Activated CD4-positive, alpha-beta T cell treated with anti-CD3 and anti-CD28 coated beads, Interleukin-2, amount 10 ng/mL, durations not matched to agents 7 days and 5 days (primary cell): ENCODE data around the gene PIK3C2G. TPM values are rescaled to one million over a fixed set of nuclear protein-coding genes. Genes with fewer than 3 reads are reported as not detected.

Source experiments
- CTCF ChIA-PET: fragments of 350-600 bp; sonication (Branson Sonifier 250); formaldehyde crosslinking; loops from one replicate; lab custom pipeline; 2021; ENCODE audit warnings: antibody characterized with exemption; lab: Charles Lee
- POLR2A ChIA-PET: fragments of 350-600 bp; sonication (Branson Sonifier 250); formaldehyde crosslinking; loops from one replicate; lab custom pipeline; 2021; ENCODE audit warnings: antibody characterized with exemption; lab: Charles Lee
- DNase-seq: peaks from one replicate; pipeline ENCODE4 v3.0.0-alpha.2; 2020
- H3K27ac Mint-ChIP-seq: one replicate; pipeline ENCODE4 v1.8.0; 2021; ENCODE audit warnings: mild to moderate bottlenecking, moderate library complexity, mixed read lengths
- H3K27me3 Mint-ChIP-seq: one replicate; pipeline ENCODE4 v1.8.0; 2021; ENCODE audit warnings: mixed read lengths
- H3K36me3 Mint-ChIP-seq: one replicate; pipeline ENCODE4 v1.8.0; 2021; ENCODE audit warnings: low read depth, mixed read lengths
- H3K4me1 Mint-ChIP-seq: one replicate; pipeline ENCODE4 v1.8.0; 2021; ENCODE audit warnings: mixed read lengths
- H3K4me3 Mint-ChIP-seq: one replicate; pipeline ENCODE4 v1.8.0; 2021; ENCODE audit warnings: mild to moderate bottlenecking, moderate library complexity, mixed read lengths
- H3K9me3 Mint-ChIP-seq: one replicate; pipeline ENCODE4 v1.8.0; 2021; ENCODE audit warnings: mixed read lengths
- total RNA-seq, 2 experiments: library from RNA; stranded (reverse); gene quantifications; one replicate each; pipeline ENCODE4 v1.2.3, GENCODE V29; 2021

PIK3C2G gene
- total RNA-seq, 2 experiments from 2014 or later = not detected

GRCh38 chr12:18416412-18416811, 155.1 kb downstream of the PIK3C2G start:
- H3K36me3 Mint-ChIP-seq = no peaks in the 10 kb centered on the region
- no peak for DNase-seq
- ChIA-PET CTCF (interaction anchor here (1.0 kb wide), 1 partner anchor 39 kb away, joined by 3 read pairs; no protein-coding TSS in a partner anchor), POLR2A (no interaction called here)
- peaks cover 2% of the 10 kb centered on the region for H3K9me3 Mint-ChIP-seq
- no peak overlapping the region for H3K27ac Mint-ChIP-seq
- H3K4me3 Mint-ChIP-seq = no peak overlapping the region
- no peaks in the 10 kb centered on the region for H3K27me3 Mint-ChIP-seq
- no peaks in the 10 kb centered on the region for H3K4me1 Mint-ChIP-seq

- DNase-seq = no peak
- ChIA-PET CTCF (no interaction called here), POLR2A (no interaction called here)
- Mint-ChIP-seq H3K4me1 (no peaks in the 10 kb centered on the region), H3K36me3 (no peaks in the 10 kb centered on the region), H3K4me3 (no peak overlapping the region), H3K27ac (no peak overlapping the region), H3K27me3 (no peaks in the 10 kb centered on the region), H3K9me3 (peaks cover 2% of the 10 kb centered on the region)
Observed at GRCh38 chr12:18419311-18419710, 158.0 kb downstream of the PIK3C2G start.

DNA sequence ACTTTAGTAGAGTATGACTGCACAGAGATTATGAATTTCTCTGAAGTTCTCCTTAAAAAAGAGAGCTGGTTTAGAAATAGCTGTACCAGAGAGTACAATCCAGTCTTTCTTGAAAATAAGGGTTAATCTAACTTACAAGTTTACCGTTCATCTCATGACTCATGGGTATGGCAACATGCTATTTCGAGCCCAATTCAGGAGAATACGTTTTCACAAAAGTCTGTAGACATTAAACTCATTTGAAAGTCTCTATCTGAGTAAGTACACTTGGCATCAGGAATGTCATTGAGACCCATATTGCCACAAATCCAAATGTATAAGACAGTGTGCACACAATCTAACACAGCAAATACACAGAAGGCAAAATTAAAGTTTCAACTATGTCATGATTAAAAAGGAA, 160.5 kb downstream of the PIK3C2G start:
- Mint-ChIP-seq H3K9me3 (no peaks in the 10 kb centered on the region), H3K36me3 (no peaks in the 10 kb centered on the region), H3K4me1 (no peaks in the 10 kb centered on the region), H3K4me3 (no peak overlapping the region), H3K27me3 (no peaks in the 10 kb centered on the region), H3K27ac (no peak overlapping the region)
- no peak for DNase-seq
- CTCF ChIA-PET = no interaction called here
- POLR2A ChIA-PET = no interaction called here

DNA sequence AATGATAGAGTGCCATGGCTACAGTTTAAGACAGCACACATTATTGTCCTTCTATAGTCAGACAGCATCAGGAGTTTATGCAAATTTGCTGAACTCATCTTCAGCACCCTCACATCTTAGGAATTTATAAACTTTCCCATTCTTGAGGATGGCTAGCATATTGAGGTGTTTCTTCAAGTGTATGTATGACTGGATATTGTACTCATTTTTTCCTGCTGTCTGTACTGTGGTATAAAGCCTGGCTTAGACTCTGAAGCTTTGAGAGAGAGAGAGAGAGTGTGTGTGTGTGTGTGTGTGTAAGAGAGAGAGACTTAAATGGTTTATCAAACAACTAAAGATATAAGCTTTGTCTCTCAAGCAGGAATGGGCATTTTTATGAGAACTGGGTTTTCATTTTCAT, 161.6 kb downstream of the PIK3C2G start:
- CTCF ChIA-PET = no interaction called here
- POLR2A ChIA-PET = no interaction called here
- no peak for DNase-seq
- no peaks in the 10 kb centered on the region for H3K27me3 Mint-ChIP-seq
- H3K4me3 Mint-ChIP-seq = no peak overlapping the region
- no peaks in the 10 kb centered on the region for H3K4me1 Mint-ChIP-seq
- H3K27ac Mint-ChIP-seq = no peak overlapping the region
- H3K36me3 Mint-ChIP-seq = no peaks in the 10 kb centered on the region
- H3K9me3 Mint-ChIP-seq = no peaks in the 10 kb centered on the region

DNA sequence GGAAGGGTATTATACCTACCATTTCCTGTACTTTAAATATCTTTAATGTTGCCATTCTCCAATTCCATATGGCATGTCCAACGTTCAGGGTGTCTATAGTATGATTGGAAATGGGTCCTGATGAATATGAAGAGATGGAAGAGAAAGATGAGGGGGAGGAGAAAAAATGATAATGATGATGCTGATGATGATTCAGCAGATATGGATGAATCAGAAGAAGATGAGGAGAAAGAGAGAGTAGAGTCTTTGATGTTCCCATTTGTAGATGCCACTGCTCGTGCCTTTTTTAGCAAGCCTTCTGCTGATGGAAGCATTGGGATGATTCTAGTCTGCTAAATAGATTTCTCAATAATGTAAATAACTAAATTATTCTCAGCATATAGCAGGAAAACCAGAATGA, 163.5 kb downstream of the PIK3C2G start:
- H3K36me3 Mint-ChIP-seq = no peaks in the 10 kb centered on the region
- no peaks in the 10 kb centered on the region for H3K4me1 Mint-ChIP-seq
- H3K4me3 Mint-ChIP-seq = no peak overlapping the region
- no peak overlapping the region for H3K27ac Mint-ChIP-seq
- no peaks in the 10 kb centered on the region for H3K27me3 Mint-ChIP-seq
- peaks cover 2% of the 10 kb centered on the region for H3K9me3 Mint-ChIP-seq
- no peak for DNase-seq
- POLR2A ChIA-PET = no interaction called here
- CTCF ChIA-PET = no interaction called here

DNA sequence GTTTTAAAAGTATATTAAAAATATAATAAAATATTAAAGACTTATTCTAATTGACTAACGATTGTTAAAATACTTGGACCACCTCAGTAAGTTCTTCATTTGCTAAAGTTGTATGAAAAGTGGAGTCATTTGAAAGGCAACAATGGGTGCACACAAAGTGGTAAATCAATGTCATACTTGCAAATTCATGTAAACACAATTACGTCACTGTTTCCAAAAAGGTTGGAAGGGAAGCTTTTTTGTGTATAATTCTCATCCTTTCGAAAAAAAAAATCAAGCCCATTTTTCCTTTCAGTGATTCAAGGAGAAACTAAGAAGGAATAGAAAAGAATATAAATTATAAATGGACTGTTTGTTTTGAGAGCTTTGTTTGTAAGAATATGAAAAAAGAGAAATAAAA, 166.2 kb downstream of the PIK3C2G start:
- no peaks in the 10 kb centered on the region for H3K27me3 Mint-ChIP-seq
- H3K4me1 Mint-ChIP-seq = no peaks in the 10 kb centered on the region
- POLR2A ChIA-PET = no interaction called here
- H3K36me3 Mint-ChIP-seq = no peaks in the 10 kb centered on the region
- H3K9me3 Mint-ChIP-seq = peaks cover 2% of the 10 kb centered on the region
- H3K4me3 Mint-ChIP-seq = no peak overlapping the region
- no peak for DNase-seq
- no peak overlapping the region for H3K27ac Mint-ChIP-seq
- CTCF ChIA-PET = interaction anchor here (0.7 kb wide), 1 partner anchor 516 kb away, joined by 3 read pairs; no protein-coding TSS in a partner anchor

GRCh38 chr12:18428416-18428815, 167.1 kb downstream of the PIK3C2G start:
- no peaks in the 10 kb centered on the region for H3K36me3 Mint-ChIP-seq
- DNase-seq = no peak
- ChIA-PET CTCF (interaction anchor here (0.7 kb wide), 1 partner anchor 515 kb away, joined by 3 read pairs; no protein-coding TSS in a partner anchor), POLR2A (no interaction called here)
- H3K27me3 Mint-ChIP-seq = no peaks in the 10 kb centered on the region
- no peak overlapping the region for H3K4me3 Mint-ChIP-seq
- H3K9me3 Mint-ChIP-seq = peaks cover 2% of the 10 kb centered on the region
- H3K27ac Mint-ChIP-seq = no peak overlapping the region
- H3K4me1 Mint-ChIP-seq = no peaks in the 10 kb centered on the region

DNA sequence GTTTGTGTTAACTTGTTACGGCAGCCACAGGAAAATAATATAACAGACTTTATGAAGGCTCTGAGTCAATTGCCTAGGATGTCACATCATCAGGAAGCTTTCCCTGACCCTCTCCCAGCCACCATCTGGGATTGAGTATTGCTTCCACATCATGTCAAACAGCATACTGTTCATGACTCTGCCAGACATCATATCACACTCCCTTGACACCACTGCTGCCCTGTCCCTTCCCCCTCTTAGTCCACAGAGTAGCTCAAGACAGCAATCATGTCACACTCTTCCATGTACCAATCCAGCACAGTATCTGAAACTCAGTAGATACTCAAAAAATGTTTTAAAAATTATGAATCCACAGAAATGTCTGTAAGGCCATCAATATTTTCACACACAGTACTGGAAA, 168.0 kb downstream of the PIK3C2G start:
- CTCF ChIA-PET = no interaction called here
- Mint-ChIP-seq H3K27ac (no peak overlapping the region), H3K27me3 (no peaks in the 10 kb centered on the region), H3K9me3 (peaks cover 2% of the 10 kb centered on the region), H3K4me3 (no peak overlapping the region), H3K36me3 (no peaks in the 10 kb centered on the region), H3K4me1 (no peaks in the 10 kb centered on the region)
- DNase-seq = no peak
- POLR2A ChIA-PET = no interaction called here

- H3K27me3 Mint-ChIP-seq = no peaks in the 10 kb centered on the region
- H3K4me3 Mint-ChIP-seq = no peak overlapping the region
- peaks cover 2% of the 10 kb centered on the region for H3K9me3 Mint-ChIP-seq
- POLR2A ChIA-PET = no interaction called here
- H3K36me3 Mint-ChIP-seq = no peaks in the 10 kb centered on the region
- CTCF ChIA-PET = no interaction called here
- H3K4me1 Mint-ChIP-seq = no peaks in the 10 kb centered on the region
- no peak for DNase-seq
- H3K27ac Mint-ChIP-seq = no peak overlapping the region
Observed at GRCh38 chr12:18430425-18431048, 169.2 kb downstream of the PIK3C2G start.

DNA sequence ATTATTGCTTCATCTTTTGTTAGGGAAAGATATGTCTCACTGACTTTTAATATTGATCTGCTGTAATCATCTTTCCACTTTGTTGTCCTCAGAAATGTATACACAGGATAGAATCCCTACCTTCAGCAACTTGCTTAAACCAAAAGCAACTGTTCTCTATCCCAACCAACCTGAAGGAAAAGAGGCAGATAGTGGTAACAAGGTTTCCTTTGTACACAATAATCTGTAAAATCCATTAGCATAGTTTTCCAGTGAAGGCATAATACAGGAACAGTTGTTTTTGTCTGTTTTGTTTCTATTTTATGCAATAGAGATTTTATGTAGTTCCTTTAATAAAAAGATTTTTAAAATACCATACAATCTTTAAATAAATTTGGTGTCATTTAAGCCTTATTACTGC, 170.5 kb downstream of the PIK3C2G start:
- CTCF ChIA-PET = no interaction called here
- Mint-ChIP-seq H3K27ac (no peak overlapping the region), H3K9me3 (peaks cover 2% of the 10 kb centered on the region), H3K27me3 (no peaks in the 10 kb centered on the region), H3K36me3 (no peaks in the 10 kb centered on the region), H3K4me1 (no peaks in the 10 kb centered on the region), H3K4me3 (no peak overlapping the region)
- POLR2A ChIA-PET = no interaction called here
- no peak for DNase-seq

- ChIA-PET POLR2A (no interaction called here), CTCF (no interaction called here)
- DNase-seq = no peak
- H3K36me3 Mint-ChIP-seq = no peaks in the 10 kb centered on the region
- H3K27ac Mint-ChIP-seq = no peak overlapping the region
- no peaks in the 10 kb centered on the region for H3K27me3 Mint-ChIP-seq
- H3K4me1 Mint-ChIP-seq = no peaks in the 10 kb centered on the region
- peaks cover 2% of the 10 kb centered on the region for H3K9me3 Mint-ChIP-seq
- H3K4me3 Mint-ChIP-seq = no peak overlapping the region
Observed at GRCh38 chr12:18432206-18432605, 170.9 kb downstream of the PIK3C2G start.

GRCh38 chr12:18436170-18436569, 174.9 kb downstream of the PIK3C2G start:
- Mint-ChIP-seq H3K9me3 (no peaks in the 10 kb centered on the region), H3K4me1 (no peaks in the 10 kb centered on the region), H3K36me3 (no peaks in the 10 kb centered on the region), H3K27ac (no peak overlapping the region), H3K27me3 (no peaks in the 10 kb centered on the region), H3K4me3 (no peak overlapping the region)
- POLR2A ChIA-PET = no interaction called here
- CTCF ChIA-PET = no interaction called here
- DNase-seq = no peak

GRCh38 chr12:18439541-18439940, 178.2 kb downstream of the PIK3C2G start:
- Mint-ChIP-seq H3K4me1 (no peaks in the 10 kb centered on the region), H3K27me3 (no peaks in the 10 kb centered on the region), H3K27ac (no peak overlapping the region), H3K36me3 (no peaks in the 10 kb centered on the region), H3K4me3 (no peak overlapping the region), H3K9me3 (no peaks in the 10 kb centered on the region)
- ChIA-PET POLR2A (no interaction called here), CTCF (no interaction called here)
- no peak for DNase-seq

GRCh38 chr12:18443768-18444437, 182.6 kb downstream of the PIK3C2G start:
- no peak for DNase-seq
- ChIA-PET POLR2A (no interaction called here), CTCF (no interaction called here)
- Mint-ChIP-seq H3K27me3 (no peaks in the 10 kb centered on the region), H3K4me1 (no peaks in the 10 kb centered on the region), H3K36me3 (no peaks in the 10 kb centered on the region), H3K4me3 (no peak overlapping the region), H3K27ac (no peak overlapping the region), H3K9me3 (peaks cover 1% of the 10 kb centered on the region)
